K562 (cell line): ENCODE data around the gene DLST. TPM values are rescaled to one million over a fixed set of nuclear protein-coding genes. Genes with fewer than 3 reads are reported as not detected.

Experiments used
- ATAC-seq: fragments of 200-7000 bp; cut with Tn5 transposase; 3 replicates; pipeline ENCODE4 v1.9.1; 2020; ENCODE audit warnings: moderate library complexity
- BruUV-seq: library from RNA; stranded (reverse); fragments of 400-500 nt; replicated peaks from 2 replicates; lab custom pipeline; 2021; lab: Mats Ljungman, UMichigan
- CTCF ChIA-PET: fragments of 300-600 bp; formaldehyde crosslinking; extraction: SDS; loops from one replicate; lab custom pipeline; 2021; ENCODE audit warnings: low intra/inter-chr PET ratio; lab: Yijun Ruan, JAX
- POLR2A ChIA-PET: fragments of 300-600, 350-650 bp; sonication (Branson Sonifier 250); formaldehyde crosslinking; extraction: SDS; loops from one replicate; lab custom pipeline; 2021; ENCODE audit warnings: antibody characterized with exemption, inconsistent platforms; lab: Yijun Ruan, JAX
- DNase-seq, 4 experiments: peaks; one replicate each; pipeline versions ENCODE4 v3.0.0 to v3.0.0-alpha.2; 2011 to 2018; ENCODE audit warnings: low spot score in 3 of 4, mixed read lengths in 3 of 4; ENCODE audit errors: extremely low read depth in 1 of 4
- FAIRE-seq: peaks from 2 replicates; lab custom pipeline; 2011; peaks lifted over from hg19 to GRCh38; lab: Jason Lieb, UNC
- H2AFZ ChIP-seq: 2 replicates; pipeline ENCODE4 v1.6.0; 2011; ENCODE audit warnings: low read depth, low read length, control low read depth, inconsistent platforms
- H3K27ac ChIP-seq: fragments of 200-600 bp; 3 replicates; pipeline ENCODE4 v1.8.0; 2011; ENCODE audit warnings: low read depth, mild to moderate bottlenecking, control low read depth, inconsistent platforms, low read length, moderate library complexity, mixed read lengths; ENCODE audit errors: extremely low read depth
- H3K27me3 ChIP-seq, 2 experiments: fragments of 300-600 bp in 1 of 2; 2 replicates in 1 of 2; 3 replicates in 1 of 2; pipeline versions ENCODE4 v1.6.0 to v1.8.0; 2011; ENCODE audit warnings: inconsistent platforms in 2 of 2, low read length in 2 of 2, mild to moderate bottlenecking in 1 of 2, mixed read lengths in 1 of 2, moderate library complexity in 1 of 2; ENCODE audit not compliant: control insufficient read depth in 2 of 2, insufficient read depth in 2 of 2
- H3K36me3 ChIP-seq: fragments of 300-600 bp; 3 replicates; pipeline ENCODE4 v1.8.0; 2011; ENCODE audit warnings: mild to moderate bottlenecking, low read length, inconsistent platforms; ENCODE audit not compliant: control insufficient read depth, insufficient read depth
- H3K4me1 ChIP-seq, 2 experiments: fragments of 200-600 bp in 1 of 2; replicated peaks in 1 of 2; 2 replicates in 1 of 2; 3 replicates in 1 of 2; pipeline versions ENCODE4 v1.5.1 to v1.8.0; 2011; ENCODE audit warnings: inconsistent platforms in 2 of 2, low read length in 2 of 2, mild to moderate bottlenecking in 1 of 2, mixed read lengths in 1 of 2, moderate library complexity in 1 of 2; ENCODE audit not compliant: control insufficient read depth in 2 of 2, insufficient read depth in 2 of 2
- H3K4me2 ChIP-seq: 2 replicates; pipeline ENCODE4 v1.6.1; 2011; ENCODE audit warnings: low read length, control low read depth, inconsistent platforms, mixed read lengths; ENCODE audit not compliant: insufficient read depth
- H3K4me3 ChIP-seq: fragments of 200-600 bp; sonication (generic), shearing (Covaris generic); 2 replicates; pipeline ENCODE4 v1.5.1; 2016; ENCODE audit warnings: control low read depth, inconsistent platforms
- H3K79me2 ChIP-seq: fragments of 200-600 bp; 3 replicates; pipeline ENCODE4 v1.8.0; 2011; ENCODE audit warnings: low read length, inconsistent platforms; ENCODE audit not compliant: control insufficient read depth, insufficient read depth
- H3K9ac ChIP-seq, 2 experiments: 2 replicates each; pipeline versions ENCODE4 v1.6.0 to v1.6.1; 2011; ENCODE audit warnings: low read depth in 2 of 2, low read length in 2 of 2, control low read depth in 1 of 2, inconsistent platforms in 1 of 2, mild to moderate bottlenecking in 1 of 2, mixed read lengths in 1 of 2; ENCODE audit not compliant: insufficient read depth in 1 of 2
- H3K9me1 ChIP-seq: one replicate; pipeline ENCODE4 v1.6.0; 2011; ENCODE audit warnings: inconsistent platforms, mild to moderate bottlenecking, low read length, moderate library complexity; ENCODE audit not compliant: control insufficient read depth, insufficient read depth
- H3K9me3 ChIP-seq: replicated peaks from 2 replicates; pipeline ENCODE4 v1.5.1; 2011; ENCODE audit warnings: low read depth, low read length, inconsistent platforms; ENCODE audit not compliant: control insufficient read depth, insufficient read depth
- H4K20me1 ChIP-seq: replicated peaks from 2 replicates; pipeline ENCODE4 v1.6.1; 2011; ENCODE audit warnings: low read length, inconsistent platforms, mixed read lengths; ENCODE audit not compliant: control insufficient read depth, insufficient read depth
- ARID1B ChIP-seq: fragments of 450-650 bp; IDR thresholded peaks from 2 replicates; pipeline ENCODE4 v1.6.1; 2016; ENCODE audit warnings: antibody characterized with exemption, mild to moderate bottlenecking, inconsistent platforms
- CBFA2T3 ChIP-seq: fragments of 450-650 bp; IDR thresholded peaks from 2 replicates; pipeline ENCODE4 v1.6.1; 2017
- E2F5 ChIP-seq: sonication (generic); formaldehyde crosslinking; IDR thresholded peaks from 2 replicates; pipeline ENCODE4 v1.8.0; 2022; ENCODE audit warnings: mild to moderate bottlenecking, missing genetic modification reagents
- ETV5 ChIP-seq: sonication (generic); formaldehyde crosslinking; IDR thresholded peaks from 2 replicates; pipeline ENCODE4 v1.4.0; 2020; ENCODE audit warnings: low read depth, mild to moderate bottlenecking, missing genetic modification reagents
- KAT8 ChIP-seq: fragments of 450-650 bp; IDR thresholded peaks from 2 replicates; pipeline ENCODE4 v1.6.1; 2016; ENCODE audit warnings: low read depth, mild to moderate bottlenecking
- NELFE ChIP-seq: IDR thresholded peaks from 2 replicates; pipeline ENCODE4 v1.6.1; 2011; ENCODE audit warnings: mild to moderate bottlenecking; ENCODE audit not compliant: insufficient read depth, insufficient read length
- POLR3A ChIP-seq: IDR thresholded peaks from 2 replicates; pipeline ENCODE4 v1.6.1; 2011; ENCODE audit warnings: borderline replicate concordance, mild to moderate bottlenecking, moderate library complexity; ENCODE audit not compliant: insufficient read length, insufficient read depth; ENCODE audit errors: extremely low read depth
- PYGO2 ChIP-seq: fragments of 450-650 bp; IDR thresholded peaks from 2 replicates; pipeline ENCODE4 v1.6.1; 2016; ENCODE audit warnings: mild to moderate bottlenecking, missing genetic modification characterization, moderate library complexity, missing compliant biosample characterization
- SAP30 ChIP-seq: fragments of 200-600 bp; sonication (generic); IDR thresholded peaks from 2 replicates; pipeline ENCODE4 v1.6.1; 2012; ENCODE audit warnings: borderline replicate concordance, low read depth, mild to moderate bottlenecking, moderate library complexity, low read length, control low read depth, inconsistent platforms; ENCODE audit not compliant: insufficient read depth, poor library complexity, severe bottlenecking
- SLC30A9 ChIP-seq: fragments of 250-450 bp; sonication (Bioruptor Pico); IDR thresholded peaks from 2 replicates; pipeline ENCODE4 v1.8.0; 2022; ENCODE audit warnings: mild to moderate bottlenecking, moderate library complexity
- SNIP1 ChIP-seq: fragments of 450-650 bp; IDR thresholded peaks from 2 replicates; pipeline ENCODE4 v1.7.1; 2017; ENCODE audit warnings: low read depth, mild to moderate bottlenecking
- TFE3 ChIP-seq: fragments of 450-650 bp; formaldehyde crosslinking; IDR thresholded peaks from 2 replicates; pipeline ENCODE4 v1.4.0; 2020; ENCODE audit warnings: mild to moderate bottlenecking, mixed read lengths
- TGIF2 ChIP-seq: sonication (generic); formaldehyde crosslinking; IDR thresholded peaks from 2 replicates; pipeline ENCODE4 v1.8.1; 2022; ENCODE audit warnings: mild to moderate bottlenecking, missing genetic modification reagents, moderate library complexity
- WHSC1 ChIP-seq: IDR thresholded peaks from one replicate; pipeline ENCODE4 v1.6.1; 2012; ENCODE audit warnings: low read length, control low read depth, inconsistent platforms
- YBX1 ChIP-seq: fragments of 450-650 bp; IDR thresholded peaks from 2 replicates; pipeline ENCODE4 v1.7.1; 2016; ENCODE audit warnings: mild to moderate bottlenecking
- ZKSCAN1 ChIP-seq: fragments of 150-350 bp; IDR thresholded peaks from 2 replicates; pipeline ENCODE4 v1.6.1; 2016; ENCODE audit warnings: low read depth, low read length
- ZNF165 ChIP-seq: fragments of 250-450 bp; sonication (Bioruptor Pico); IDR thresholded peaks from 2 replicates; pipeline ENCODE4 v1.4.0; 2020; ENCODE audit warnings: borderline replicate concordance
- ZNF551 ChIP-seq: fragments of 250-450 bp; sonication (Bioruptor Pico); IDR thresholded peaks from 2 replicates; pipeline ENCODE4 v1.5.0; 2021; ENCODE audit warnings: mild to moderate bottlenecking, moderate library complexity
- ZNF561 ChIP-seq: fragments of 450-650 bp; formaldehyde crosslinking; conservative IDR thresholded peaks from 2 replicates; pipeline ENCODE4 v1.4.0; 2020; ENCODE audit warnings: mild to moderate bottlenecking, moderate library complexity
- ZNF584 ChIP-seq: fragments of 200-800 bp; sonication (Bioruptor generic); IDR thresholded peaks from 2 replicates; pipeline ENCODE4 v1.6.1; 2016; ENCODE audit warnings: low read depth, mild to moderate bottlenecking, missing genetic modification characterization, missing compliant biosample characterization
- WGBS: fragments of 100-300 bp; shearing (Covaris generic); methylation state at CpG from one replicate; pipeline ENCODE4 v1.1.6; 2016; ENCODE audit warnings: low coverage, mixed read lengths; ENCODE audit not compliant: insufficient coverage; ENCODE audit errors: missing lambda C conversion rate; 5-methylcytosine and 5-hydroxymethylcytosine counted together
- in situ Hi-C: fragments of 300-500 bp; cut with MboI; formaldehyde crosslinking; loops from 4 replicates; pipeline ENCODE4 v1.15.0; 2018; ENCODE audit warnings: inconsistent platforms, mixed read lengths
- intact Hi-C: fragments of 100-400 bp; cut with micrococcal nuclease; formaldehyde crosslinking; loops from 2 replicates; pipeline ENCODE4 v1.14.2; 2022
- polyA plus RNA-seq, 8 experiments: library from polyadenylated mRNA; depleted of rRNA in 4 of 8; stranded (reverse) in 5 of 8; unstranded in 3 of 8; fragments of >200 nt; fragmentation: Nextera tagmentation in 2 of 8; fragmentation: Illumina TruSeq in 1 of 8; extraction: Ambion mirVana in 2 of 8; extraction: Trizol in 1 of 8; gene quantifications; 2 replicates each; pipeline versions ENCODE4 v1.2.1 to v1.2.3, GENCODE V29; 2011 to 2014; ENCODE audit warnings: inconsistent platforms in 1 of 8, missing spikeins in 1 of 8
- total RNA-seq, 7 experiments: library from RNA; depleted of rRNA in 6 of 7; stranded (reverse); fragments of >200 nt in 6 of 7; fragmentation: Illumina TruSeq in 2 of 7; extraction: Trizol in 2 of 7; gene quantifications; 2 replicates each; pipeline versions ENCODE4 v1.2.1 to v1.2.3, GENCODE V29; 2011 to 2021; ENCODE audit warnings: low replicate concordance in 1 of 7

The DLST gene
- total and polyA plus RNA-seq, 9 of the 15 experiments (the other 6 are each of a cell fraction or from before 2014, with no cell fraction given), result 3.0 to 73.7 (median 45.4) TPM

GRCh38 chr14:74907744-74908143, 26.0 kb downstream of the DLST start:
- intact Hi-C loops (loop anchor here (5.0 kb wide), 1 partner anchor 300 kb away; no protein-coding TSS in a partner anchor), in situ Hi-C loops (no loop called here)
- Histone ChIP-seq H3K4me2 (no peak overlapping the region), H3K4me1 (peaks cover 10 to 42% of the 10 kb centered on the region in 2 experiments; a peak in 3 of 5 replicates), H3K27me3 (no peaks in the 10 kb centered on the region), H3K36me3 (peaks cover 24% of the 10 kb centered on the region; the same call in 2 of the 3 replicates), H2AFZ (no peak overlapping the region), H3K9me1 (no peaks in the 10 kb centered on the region), H3K9ac (no peak overlapping the region), H3K79me2 (no peaks in the 10 kb centered on the region), H3K9me3 (no peaks in the 10 kb centered on the region), H3K4me3 (no peak overlapping the region), H4K20me1 (no peaks in the 10 kb centered on the region; the same call in 1 of the 2 replicates), H3K27ac (no peak overlapping the region)
- TF ChIP-seq POLR3A, result no peak
- TF ChIP-seq WHSC1, result no peak
- no peak for TF ChIP-seq TGIF2 (CRISPR knock-in tag)
- no peak for TF ChIP-seq SAP30
- TF ChIP-seq NELFE, result no peak
- TF ChIP-seq ZKSCAN1, result no peak
- no peak for TF ChIP-seq ZNF551 (CRISPR knock-in tag)
- no peak for TF ChIP-seq SNIP1
- TF ChIP-seq KAT8, result no peak
- no peak for TF ChIP-seq ZNF165 (CRISPR knock-in tag)
- no peak for TF ChIP-seq E2F5
- no peak for TF ChIP-seq ARID1B
- no peak for TF ChIP-seq ZNF561 (CRISPR knock-in tag)
- no peak for TF ChIP-seq PYGO2
- no peak for TF ChIP-seq YBX1
- TF ChIP-seq SLC30A9 (CRISPR knock-in tag), result no peak
- TF ChIP-seq ETV5, result no peak
- TF ChIP-seq CBFA2T3, result no peak
- no peak for TF ChIP-seq ZNF584 (CRISPR knock-in tag)
- no peak for TF ChIP-seq TFE3 (CRISPR knock-in tag)
- BruUV-seq, result no TSS peak
- ChIA-PET CTCF (no interaction called here), POLR2A (interaction anchor here (0.5 to 1.3 kb wide), 3 partner anchors 11 to 21 kb away, joined by 3 to 4 read pairs (median 4); partner anchors contain the start of gene RPS6KL1)
- FAIRE-seq (no peak), ATAC-seq (no peak), DNase-seq (no peak)
- WGBS, result 66% methylated on average over 6 of the region's 6 CpGs
